HG03457 (cell line): ENCODE data around the gene CSNK2B.

Source experiments
- ATAC-seq: cut with Tn5 transposase; IDR thresholded peaks from one replicate; pipeline ENCODE4 v1.9.1; 2021; ENCODE audit warnings: moderate number of reproducible peaks; ENCODE audit not compliant: unreplicated experiment

Gene CSNK2B

GRCh38 chr6:31665501-31666336 is at the start of gene CSNK2B:
TSS of gene CSNK2B (plus strand) at chr6:31666080. CDS start at chr6:31666832, 752 bp downstream.
- peak; percentile 54 for ATAC-seq

DNA sequence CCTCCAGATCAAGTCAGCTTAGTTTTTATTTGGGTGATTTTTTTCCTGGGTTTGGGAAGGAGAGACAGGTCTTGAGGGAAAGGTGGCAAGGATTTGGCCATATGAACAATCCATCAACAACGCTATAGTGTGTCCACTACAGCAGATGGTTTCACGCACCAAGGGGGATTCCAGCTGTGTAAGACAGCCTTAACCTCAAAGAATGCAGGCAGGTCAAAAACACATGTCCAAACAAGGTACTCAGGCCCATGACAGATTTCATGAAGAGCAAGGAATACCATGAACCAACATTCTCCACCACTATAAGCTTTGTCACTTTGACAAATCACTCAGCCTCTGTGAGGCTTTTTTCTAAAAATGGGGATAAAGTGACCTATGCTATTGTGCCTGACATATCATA is 48.9 kb upstream of the CSNK2B start:
- no peak for ATAC-seq

DNA sequence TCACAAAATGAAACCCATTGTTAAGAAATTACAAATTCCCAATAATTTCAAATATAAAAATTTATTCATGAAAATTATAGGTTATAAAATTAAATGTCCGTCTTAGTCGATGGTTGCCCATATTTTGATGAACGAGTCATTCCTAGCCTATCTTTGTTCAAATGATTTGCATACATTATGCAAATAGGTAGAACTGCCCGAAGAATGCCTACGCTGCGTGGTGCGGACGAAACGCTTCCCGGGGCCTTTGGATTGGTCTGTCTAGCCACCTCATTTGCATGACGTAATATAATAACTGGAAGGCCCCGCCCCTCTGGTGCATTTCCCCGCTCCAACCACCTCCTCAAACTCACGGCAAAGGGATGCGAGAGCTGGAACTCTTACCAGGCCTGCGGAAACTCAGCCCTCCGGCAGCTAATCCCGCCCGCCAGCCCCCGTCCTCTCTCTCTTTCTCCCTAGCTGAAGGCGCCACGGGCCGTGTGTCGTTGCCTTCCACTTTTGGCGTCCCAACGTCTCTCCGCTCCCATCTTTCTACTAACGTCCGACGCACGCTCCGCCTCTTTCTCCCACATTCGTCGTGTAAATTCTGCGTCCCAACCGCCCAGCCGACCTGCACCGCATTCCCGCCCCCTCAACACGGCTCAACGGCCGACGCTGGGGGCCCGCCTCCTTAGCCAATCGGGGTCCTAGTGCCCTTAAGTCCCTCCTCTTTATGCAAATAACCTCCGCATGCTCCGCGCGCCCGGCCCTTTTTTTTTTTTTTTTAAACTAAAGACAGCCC is 45.9 kb upstream of the CSNK2B start:
- peak; percentile 65 for ATAC-seq

GRCh38 chr6:31620586-31621319 is 45.1 kb upstream of the CSNK2B start, which contains the start of gene PRRC2A:
TSS of gene PRRC2A (plus strand) at chr6:31620715. CDS start at chr6:31622790, 2,075 bp downstream.
- peak; percentile 28 for ATAC-seq

GRCh38 chr6:31621320-31621939 is 44.5 kb upstream of the CSNK2B start:
- ATAC-seq, result no peak

DNA sequence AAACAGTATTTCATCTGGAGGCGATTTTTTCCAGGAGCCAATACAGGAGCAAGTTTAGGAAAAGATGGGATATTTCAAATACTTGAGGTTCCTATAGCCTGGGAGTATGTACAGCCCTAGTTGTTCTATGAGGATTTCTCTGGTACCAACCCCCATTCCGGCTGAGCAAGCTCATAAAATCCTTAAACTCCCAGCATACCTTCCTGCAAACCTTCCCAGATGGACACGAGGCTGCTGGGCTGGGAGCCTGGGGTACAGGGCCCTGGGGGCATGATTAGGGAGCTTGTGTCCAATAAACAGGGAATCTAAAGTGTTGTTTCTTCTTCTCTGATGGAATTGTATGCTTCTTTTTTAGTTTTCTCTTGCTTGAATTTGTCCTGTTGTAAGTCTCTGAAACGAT is 43.9 kb upstream of the CSNK2B start:
- ATAC-seq, result no peak

- ATAC-seq, result no peak
Measured at GRCh38 chr6:31622684-31623091, 43.2 kb upstream of the CSNK2B start.

- ATAC-seq, result no peak
Measured at GRCh38 chr6:31624070-31624469, 41.8 kb upstream of the CSNK2B start.

DNA sequence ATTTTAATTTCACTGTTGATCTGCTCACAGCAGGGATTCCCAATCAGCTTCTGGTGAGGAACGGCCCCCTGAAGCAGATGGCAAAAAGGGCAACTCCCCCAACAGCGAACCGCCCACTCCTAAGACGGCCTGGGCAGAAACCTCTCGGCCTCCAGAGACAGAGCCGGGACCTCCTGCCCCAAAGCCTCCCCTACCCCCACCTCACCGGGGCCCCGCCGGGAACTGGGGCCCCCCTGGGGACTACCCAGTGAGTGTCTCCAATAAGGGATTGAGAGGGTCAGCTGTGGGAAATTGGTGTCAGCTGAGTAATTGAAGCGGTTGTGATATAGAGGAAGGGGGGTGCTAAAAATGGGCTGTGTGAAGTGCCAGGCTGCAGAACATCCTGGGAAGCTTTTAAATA is 38.9 kb upstream of the CSNK2B start:
- ATAC-seq, result no peak

GRCh38 chr6:31627690-31628287 is 38.1 kb upstream of the CSNK2B start:
- no peak for ATAC-seq

- ATAC-seq, result no peak
Measured at GRCh38 chr6:31629014-31629413, 36.9 kb upstream of the CSNK2B start.

- no peak for ATAC-seq
Measured at GRCh38 chr6:31630177-31630934, 35.5 kb upstream of the CSNK2B start.

- no peak for ATAC-seq
Measured at GRCh38 chr6:31631209-31631608, 34.7 kb upstream of the CSNK2B start.

- ATAC-seq, result no peak
Measured at GRCh38 chr6:31631681-31632278, 34.1 kb upstream of the CSNK2B start.

- ATAC-seq, result no peak
Measured at GRCh38 chr6:31632279-31632946, 33.5 kb upstream of the CSNK2B start.

GRCh38 chr6:31633447-31633846 is 32.4 kb upstream of the CSNK2B start:
- no peak for ATAC-seq

- ATAC-seq, result no peak
Measured at GRCh38 chr6:31634131-31634530, 31.7 kb upstream of the CSNK2B start.

GRCh38 chr6:31634969-31635575 is 30.8 kb upstream of the CSNK2B start:
- no peak for ATAC-seq
